HepG2 (cell line): ENCODE data around the gene DNAAF3. TPM values are rescaled to one million over a fixed set of nuclear protein-coding genes. Genes with fewer than 3 reads are reported as not detected.

Source experiments
- ADNP ChIP-seq: sonication (generic); formaldehyde crosslinking; IDR thresholded peaks from 2 replicates; pipeline ENCODE4 v1.4.0; 2020; ENCODE audit warnings: missing genetic modification reagents
- ARHGAP35 ChIP-seq: sonication (generic); formaldehyde crosslinking; IDR thresholded peaks from 2 replicates; pipeline ENCODE4 v1.9.0; 2022; ENCODE audit warnings: mild to moderate bottlenecking, inconsistent platforms, moderate library complexity, missing genetic modification reagents, borderline replicate concordance
- BCL6 ChIP-seq: IDR thresholded peaks from 2 replicates; pipeline ENCODE4 v1.6.1; 2016; ENCODE audit warnings: missing genetic modification reagents, missing compliant biosample characterization
- BRCA1 ChIP-seq: sonication (generic); formaldehyde crosslinking; IDR thresholded peaks from 2 replicates; pipeline ENCODE4 v1.4.0; 2020; ENCODE audit warnings: missing genetic modification reagents
- CAMTA2 ChIP-seq: sonication (generic); formaldehyde crosslinking; IDR thresholded peaks from 2 replicates; pipeline ENCODE4 v1.4.0; 2020; ENCODE audit warnings: mild to moderate bottlenecking, missing genetic modification reagents, borderline replicate concordance
- EHMT2 ChIP-seq: fragments of 200-600 bp; sonication (generic); IDR thresholded peaks from 2 replicates; pipeline ENCODE4 v1.7.0; 2017; ENCODE audit warnings: antibody characterized with exemption, low read depth, low read length, borderline replicate concordance
- FOXA3 ChIP-seq: IDR thresholded peaks from 2 replicates; pipeline ENCODE4 v1.6.1; 2016; ENCODE audit warnings: missing genetic modification reagents, missing compliant biosample characterization
- HDAC2 ChIP-seq: sonication (generic); formaldehyde crosslinking; IDR thresholded peaks from 2 replicates; pipeline ENCODE4 v1.4.0; 2020; ENCODE audit warnings: missing genetic modification reagents
- ISL2 ChIP-seq: sonication (generic); formaldehyde crosslinking; IDR thresholded peaks from 2 replicates; pipeline ENCODE4 v1.5.0; 2020; ENCODE audit warnings: missing genetic modification reagents
- MIXL1 ChIP-seq: IDR thresholded peaks from 2 replicates; pipeline ENCODE4 v1.6.1; 2016
- PLRG1 ChIP-seq: fragments of 450-650 bp; conservative IDR thresholded peaks from 2 replicates; pipeline ENCODE4 v1.6.1; 2016
- RARA ChIP-seq: IDR thresholded peaks from 2 replicates; pipeline ENCODE4 v1.6.1; 2016; ENCODE audit warnings: missing genetic modification reagents, missing compliant biosample characterization
- YY1 ChIP-seq: IDR thresholded peaks from 2 replicates; pipeline ENCODE4 v1.6.1; 2011; ENCODE audit warnings: low read length, low read depth, moderate library complexity, mild to moderate bottlenecking; ENCODE audit not compliant: insufficient read depth, insufficient replicate concordance
- ZBTB38 ChIP-seq: sonication (generic); formaldehyde crosslinking; IDR thresholded peaks from 2 replicates; pipeline ENCODE4 v1.5.1; 2020; ENCODE audit warnings: mild to moderate bottlenecking, missing genetic modification reagents
- ZNF20 ChIP-seq: sonication (generic); formaldehyde crosslinking; IDR thresholded peaks from 2 replicates; pipeline ENCODE4 v1.4.0; 2020; ENCODE audit warnings: mild to moderate bottlenecking, moderate library complexity, missing genetic modification reagents
- ZNF614 ChIP-seq: IDR thresholded peaks from 2 replicates; pipeline ENCODE4 v1.6.1; 2018; ENCODE audit warnings: missing biosample characterization, missing genetic modification reagents, inconsistent platforms, borderline replicate concordance
- polyA plus RNA-seq, 8 experiments: library from polyadenylated mRNA; depleted of rRNA in 3 of 8; stranded (reverse) in 7 of 8; unstranded in 1 of 8; fragments of >200 nt; fragmentation: Illumina TruSeq in 4 of 8; extraction: Trizol in 4 of 8; gene quantifications; 2 replicates each; pipeline versions ENCODE4 v1.2.1 to v1.2.3, GENCODE V29; 2011 to 2016; ENCODE audit warnings: low read depth in 4 of 8, missing spikeins in 1 of 8, mixed read lengths in 1 of 8; ENCODE audit not compliant: insufficient read depth in 1 of 8
- total RNA-seq, 5 experiments: library from RNA; depleted of rRNA; stranded (reverse); fragments of >200 nt; fragmentation: Illumina TruSeq; extraction: Trizol; gene quantifications; 2 replicates each; pipeline ENCODE4 v1.2.3, GENCODE V29; 2016; ENCODE audit warnings: low read depth in 1 of 5
- TF ChIP-seq, protein P1 (sequence below): sonication (generic); formaldehyde crosslinking; conservative IDR thresholded peaks from 2 replicates; pipeline ENCODE4 v1.4.0; 2020; ENCODE audit warnings: missing genetic modification reagents
- TF ChIP-seq, protein P2 (sequence below): sonication (generic); formaldehyde crosslinking; IDR thresholded peaks from 2 replicates; pipeline ENCODE4 v1.4.0; 2020; ENCODE audit warnings: missing genetic modification reagents, borderline replicate concordance
- TF ChIP-seq, protein P3 (sequence below): sonication (generic); formaldehyde crosslinking; IDR thresholded peaks from 2 replicates; pipeline ENCODE4 v1.4.0; 2020; ENCODE audit warnings: low read depth, mild to moderate bottlenecking, missing genetic modification reagents

The DNAAF3 gene
- total and polyA plus RNA-seq, 2 of the 13 experiments (the other 11 are each of a cell fraction or from before 2014, with no cell fraction given), result 0.30 to 0.40 TPM

DNA sequence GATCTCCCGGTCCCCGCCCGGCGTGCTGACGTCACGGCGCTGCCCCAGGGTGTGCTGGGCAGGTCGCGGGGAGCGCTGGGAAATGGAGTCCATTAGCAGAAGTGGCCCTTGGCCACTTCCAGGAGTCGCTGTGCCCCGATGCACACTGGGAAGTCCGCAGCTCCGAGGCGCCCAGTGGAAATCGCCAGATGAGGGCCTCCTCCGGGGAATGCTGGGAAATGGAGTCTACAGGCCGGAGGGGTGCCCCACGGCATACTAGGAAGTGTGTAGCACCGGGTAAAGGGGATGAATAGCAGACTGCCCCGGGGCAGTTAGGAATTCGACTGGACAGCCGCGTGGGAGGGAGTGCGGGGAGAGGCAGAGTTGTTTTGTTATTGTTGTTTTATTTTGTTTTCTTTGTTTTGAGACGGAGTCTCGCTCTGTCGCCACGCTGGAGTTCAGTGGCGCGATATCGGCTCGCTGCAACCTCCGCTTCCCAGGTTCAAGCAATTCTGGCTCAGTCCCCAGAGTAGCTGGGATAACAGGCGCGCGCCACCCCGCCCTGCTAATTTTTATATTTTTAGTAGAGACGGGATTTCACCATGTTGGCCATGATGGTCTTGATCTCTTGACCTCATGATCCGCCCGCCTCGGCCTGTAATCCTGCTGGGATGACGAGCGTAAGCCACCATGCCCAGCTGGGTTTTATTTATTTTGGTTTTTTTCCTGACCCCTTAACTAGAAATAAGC is 48.6 kb downstream of the DNAAF3 start (continued):
- TF ChIP-seq, protein P1, sequence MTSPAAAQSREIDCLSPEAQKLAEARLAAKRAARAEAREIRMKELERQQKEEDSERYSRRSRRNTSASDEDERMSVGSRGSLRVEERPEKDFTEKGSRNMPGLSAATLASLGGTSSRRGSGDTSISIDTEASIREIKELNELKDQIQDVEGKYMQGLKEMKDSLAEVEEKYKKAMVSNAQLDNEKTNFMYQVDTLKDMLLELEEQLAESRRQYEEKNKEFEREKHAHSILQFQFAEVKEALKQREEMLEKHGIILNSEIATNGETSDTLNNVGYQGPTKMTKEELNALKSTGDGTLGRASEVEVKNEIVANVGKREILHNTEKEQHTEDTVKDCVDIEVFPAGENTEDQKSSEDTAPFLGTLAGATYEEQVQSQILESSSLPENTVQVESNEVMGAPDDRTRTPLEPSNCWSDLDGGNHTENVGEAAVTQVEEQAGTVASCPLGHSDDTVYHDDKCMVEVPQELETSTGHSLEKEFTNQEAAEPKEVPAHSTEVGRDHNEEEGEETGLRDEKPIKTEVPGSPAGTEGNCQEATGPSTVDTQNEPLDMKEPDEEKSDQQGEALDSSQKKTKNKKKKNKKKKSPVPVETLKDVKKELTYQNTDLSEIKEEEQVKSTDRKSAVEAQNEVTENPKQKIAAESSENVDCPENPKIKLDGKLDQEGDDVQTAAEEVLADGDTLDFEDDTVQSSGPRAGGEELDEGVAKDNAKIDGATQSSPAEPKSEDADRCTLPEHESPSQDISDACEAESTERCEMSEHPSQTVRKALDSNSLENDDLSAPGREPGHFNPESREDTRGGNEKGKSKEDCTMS, result no peak
- no peak for TF ChIP-seq BRCA1 (CRISPR knock-in tag)
- peak; percentile 46; the same call in 1 of the 2 replicates for TF ChIP-seq EHMT2
- no peak for TF ChIP-seq ARHGAP35 (CRISPR knock-in tag)
- TF ChIP-seq BCL6 (CRISPR knock-in tag), result peak; percentile 35; the same call in 1 of the 2 replicates
- TF ChIP-seq CAMTA2 (CRISPR knock-in tag), result 0 out of 2 replicates have a peak, but pooled peaks have one; percentile 49
- peak; percentile 44; the same call in 1 of the 2 replicates for TF ChIP-seq FOXA3
- peak; percentile 48; the same call in 1 of the 2 replicates for TF ChIP-seq ZNF614
- no peak for TF ChIP-seq RARA (CRISPR knock-in tag)
- TF ChIP-seq ZNF20, result no peak
- TF ChIP-seq YY1, result peak; percentile 80
- peak; percentile 63; the same call in 1 of the 2 replicates for TF ChIP-seq ISL2
- TF ChIP-seq ADNP, result no peak
- TF ChIP-seq, protein P2, sequence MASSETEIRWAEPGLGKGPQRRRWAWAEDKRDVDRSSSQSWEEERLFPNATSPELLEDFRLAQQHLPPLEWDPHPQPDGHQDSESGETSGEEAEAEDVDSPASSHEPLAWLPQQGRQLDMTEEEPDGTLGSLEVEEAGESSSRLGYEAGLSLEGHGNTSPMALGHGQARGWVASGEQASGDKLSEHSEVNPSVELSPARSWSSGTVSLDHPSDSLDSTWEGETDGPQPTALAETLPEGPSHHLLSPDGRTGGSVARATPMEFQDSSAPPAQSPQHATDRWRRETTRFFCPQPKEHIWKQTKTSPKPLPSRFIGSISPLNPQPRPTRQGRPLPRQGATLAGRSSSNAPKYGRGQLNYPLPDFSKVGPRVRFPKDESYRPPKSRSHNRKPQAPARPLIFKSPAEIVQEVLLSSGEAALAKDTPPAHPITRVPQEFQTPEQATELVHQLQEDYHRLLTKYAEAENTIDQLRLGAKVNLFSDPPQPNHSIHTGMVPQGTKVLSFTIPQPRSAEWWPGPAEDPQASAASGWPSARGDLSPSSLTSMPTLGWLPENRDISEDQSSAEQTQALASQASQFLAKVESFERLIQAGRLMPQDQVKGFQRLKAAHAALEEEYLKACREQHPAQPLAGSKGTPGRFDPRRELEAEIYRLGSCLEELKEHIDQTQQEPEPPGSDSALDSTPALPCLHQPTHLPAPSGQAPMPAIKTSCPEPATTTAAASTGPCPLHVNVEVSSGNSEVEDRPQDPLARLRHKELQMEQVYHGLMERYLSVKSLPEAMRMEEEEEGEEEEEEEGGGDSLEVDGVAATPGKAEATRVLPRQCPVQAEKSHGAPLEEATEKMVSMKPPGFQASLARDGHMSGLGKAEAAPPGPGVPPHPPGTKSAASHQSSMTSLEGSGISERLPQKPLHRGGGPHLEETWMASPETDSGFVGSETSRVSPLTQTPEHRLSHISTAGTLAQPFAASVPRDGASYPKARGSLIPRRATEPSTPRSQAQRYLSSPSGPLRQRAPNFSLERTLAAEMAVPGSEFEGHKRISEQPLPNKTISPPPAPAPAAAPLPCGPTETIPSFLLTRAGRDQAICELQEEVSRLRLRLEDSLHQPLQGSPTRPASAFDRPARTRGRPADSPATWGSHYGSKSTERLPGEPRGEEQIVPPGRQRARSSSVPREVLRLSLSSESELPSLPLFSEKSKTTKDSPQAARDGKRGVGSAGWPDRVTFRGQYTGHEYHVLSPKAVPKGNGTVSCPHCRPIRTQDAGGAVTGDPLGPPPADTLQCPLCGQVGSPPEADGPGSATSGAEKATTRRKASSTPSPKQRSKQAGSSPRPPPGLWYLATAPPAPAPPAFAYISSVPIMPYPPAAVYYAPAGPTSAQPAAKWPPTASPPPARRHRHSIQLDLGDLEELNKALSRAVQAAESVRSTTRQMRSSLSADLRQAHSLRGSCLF (CRISPR knock-in tag), result no peak
- no peak for TF ChIP-seq PLRG1
- TF ChIP-seq ZBTB38 (CRISPR knock-in tag), result no peak
- peak; percentile 54; the same call in 1 of the 2 replicates for TF ChIP-seq MIXL1 (CRISPR knock-in tag)
- TF ChIP-seq, protein P3, sequence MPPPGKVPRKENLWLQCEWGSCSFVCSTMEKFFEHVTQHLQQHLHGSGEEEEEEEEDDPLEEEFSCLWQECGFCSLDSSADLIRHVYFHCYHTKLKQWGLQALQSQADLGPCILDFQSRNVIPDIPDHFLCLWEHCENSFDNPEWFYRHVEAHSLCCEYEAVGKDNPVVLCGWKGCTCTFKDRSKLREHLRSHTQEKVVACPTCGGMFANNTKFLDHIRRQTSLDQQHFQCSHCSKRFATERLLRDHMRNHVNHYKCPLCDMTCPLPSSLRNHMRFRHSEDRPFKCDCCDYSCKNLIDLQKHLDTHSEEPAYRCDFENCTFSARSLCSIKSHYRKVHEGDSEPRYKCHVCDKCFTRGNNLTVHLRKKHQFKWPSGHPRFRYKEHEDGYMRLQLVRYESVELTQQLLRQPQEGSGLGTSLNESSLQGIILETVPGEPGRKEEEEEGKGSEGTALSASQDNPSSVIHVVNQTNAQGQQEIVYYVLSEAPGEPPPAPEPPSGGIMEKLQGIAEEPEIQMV (CRISPR knock-in tag), result no peak
- TF ChIP-seq HDAC2 (CRISPR knock-in tag), result peak; percentile 37; the same call in 1 of the 2 replicates
